PC-9 (cell line): Measurements from ENCODE around the gene FAF1. TPM values are rescaled to one million over a fixed set of nuclear protein-coding genes. Genes with fewer than 3 reads are reported as not detected.

Source experiments
- BruUV-seq: library from RNA; stranded (reverse); fragments of 400-500 nt; replicated peaks from 2 replicates; lab custom pipeline; 2021; lab: Mats Ljungman, UMichigan
- CTCF ChIA-PET: fragments of 300-600 bp; sonication (Branson Sonifier 250); formaldehyde crosslinking; loops from one replicate; lab custom pipeline; 2022; ENCODE audit warnings: antibody characterized with exemption; lab: Charles Lee
- POLR2A ChIA-PET: fragments of 300-600 bp; sonication (Branson Sonifier 250); formaldehyde crosslinking; loops from one replicate; lab custom pipeline; 2022; ENCODE audit warnings: antibody characterized with exemption; ENCODE audit not compliant: unreplicated experiment; lab: Charles Lee
- DNase-seq, 2 experiments: peaks; one replicate each; pipeline versions ENCODE4 v3.0.0 to v3.0.0-alpha.2; 2015 to 2022; ENCODE audit warnings: mixed read lengths in 1 of 2
- H2AFZ ChIP-seq: fragments of 200-600 bp; sonication (generic); 2 replicates; pipeline ENCODE4 v1.8.1; 2017; ENCODE audit warnings: antibody characterized with exemption
- H3F3A ChIP-seq: fragments of 200-600 bp; sonication (generic); 2 replicates; pipeline ENCODE4 v1.8.1; 2017; ENCODE audit warnings: antibody characterized with exemption, mild to moderate bottlenecking, low read depth; ENCODE audit not compliant: insufficient read depth
- H3K27ac ChIP-seq: fragments of 200-600 bp; sonication (generic); 2 replicates; pipeline ENCODE4 v1.6.1; 2016; ENCODE audit warnings: mixed run types
- H3K27me3 ChIP-seq: fragments of 200-600 bp; sonication (generic); 2 replicates; pipeline ENCODE4 v1.6.1; 2016; ENCODE audit warnings: low read depth, mixed run types; ENCODE audit not compliant: insufficient read depth
- H3K36me3 ChIP-seq: fragments of 200-600 bp; sonication (generic); 2 replicates; pipeline ENCODE4 v1.6.1; 2016; ENCODE audit warnings: low read depth, mixed run types
- H3K4me1 ChIP-seq: fragments of 200-600 bp; sonication (generic); replicated peaks from 2 replicates; pipeline ENCODE4 v1.6.1; 2016; ENCODE audit warnings: mixed run types; ENCODE audit not compliant: insufficient read depth
- H3K4me2 ChIP-seq: fragments of 200-600 bp; sonication (generic); 2 replicates; pipeline ENCODE4 v1.6.1; 2017; ENCODE audit warnings: mixed run types
- H3K4me3 ChIP-seq: fragments of 200-600 bp; sonication (generic); 2 replicates; pipeline ENCODE4 v1.6.1; 2016; ENCODE audit warnings: mixed run types
- H3K79me2 ChIP-seq: fragments of 200-600 bp; sonication (generic); 2 replicates; pipeline ENCODE4 v1.6.1; 2017; ENCODE audit warnings: low read depth, mixed run types
- H3K9me2 ChIP-seq: fragments of 200-600 bp; sonication (generic); 2 replicates; pipeline ENCODE4 v1.8.1; 2017; ENCODE audit warnings: mild to moderate bottlenecking; ENCODE audit not compliant: insufficient read depth
- H3K9me3 ChIP-seq: fragments of 200-600 bp; sonication (generic); 2 replicates; pipeline ENCODE4 v1.8.1; 2016; ENCODE audit warnings: low read depth; ENCODE audit not compliant: insufficient read depth
- H4K20me1 ChIP-seq: fragments of 200-600 bp; sonication (generic); 2 replicates; pipeline ENCODE4 v1.8.1; 2017; ENCODE audit not compliant: insufficient read depth
- CTCF ChIP-seq: fragments of 200-600 bp; sonication (generic); conservative IDR thresholded peaks from 2 replicates; pipeline ENCODE4 v1.6.1; 2017; ENCODE audit warnings: mixed run types, antibody characterized with exemption, mild to moderate bottlenecking, moderate library complexity
- EZH2 ChIP-seq: fragments of 200-600 bp; sonication (generic); IDR thresholded peaks from 2 replicates; pipeline ENCODE4 v1.8.0; 2017; ENCODE audit warnings: antibody characterized with exemption, low read depth
- intact Hi-C: fragments of 100-400 bp; cut with micrococcal nuclease; formaldehyde crosslinking; loops from one replicate; pipeline ENCODE4 v1.10.0; 2022; ENCODE audit not compliant: unreplicated experiment
- total RNA-seq: library from RNA; stranded (reverse); gene quantifications from 2 replicates; pipeline ENCODE4 v1.2.3, GENCODE V29; 2021

Gene FAF1
- total RNA-seq, 1 experiment from 2014 or later = 105 TPM

- ChIA-PET CTCF (no interaction called here), POLR2A (no interaction called here)
- BruUV-seq = no TSS peak
- H3K27ac ChIP-seq = peak overlapping the region; percentile 16; the same call in 1 of the 2 replicates
- H3K4me1 ChIP-seq = no peaks in the 10 kb centered on the region
- no peaks in the 10 kb centered on the region for H3K27me3 ChIP-seq
- no peaks in the 10 kb centered on the region for H4K20me1 ChIP-seq
- H3K79me2 ChIP-seq = no peaks in the 10 kb centered on the region
- no peaks in the 10 kb centered on the region for H3K9me3 ChIP-seq
- H3K4me3 ChIP-seq = no peak overlapping the region
- no peak overlapping the region for H2AFZ ChIP-seq
- peak in 1 of 2 experiments; percentile 35 for DNase-seq
- no peak overlapping the region for H3K4me2 ChIP-seq
- H3K36me3 ChIP-seq = no peaks in the 10 kb centered on the region
- H3K9me2 ChIP-seq = no peaks in the 10 kb centered on the region
- no peaks in the 10 kb centered on the region for H3F3A ChIP-seq
- intact Hi-C loops = no loop called here
- TF ChIP-seq CTCF = no peak
- TF ChIP-seq EZH2 = no peak
These were observed 328.9 kb downstream of the FAF1 start for GRCh38 chr1:50631161-50631560.

- no peaks in the 10 kb centered on the region for H3K4me1 ChIP-seq
- H4K20me1 ChIP-seq = no peaks in the 10 kb centered on the region
- H3F3A ChIP-seq = no peaks in the 10 kb centered on the region
- intact Hi-C loops = no loop called here
- no peak overlapping the region for H3K4me3 ChIP-seq
- 0 out of 2 replicates have a peak, but pooled peaks cover 3% of the 10 kb centered on the region for H3K36me3 ChIP-seq
- no peak for TF ChIP-seq CTCF
- no peaks in the 10 kb centered on the region for H3K79me2 ChIP-seq
- H3K9me2 ChIP-seq = no peaks in the 10 kb centered on the region
- no peaks in the 10 kb centered on the region for H3K27me3 ChIP-seq
- H2AFZ ChIP-seq = no peak overlapping the region
- BruUV-seq = no TSS peak
- no peak for DNase-seq
- no peak overlapping the region for H3K27ac ChIP-seq
- no peaks in the 10 kb centered on the region; the same call in 1 of the 2 replicates for H3K9me3 ChIP-seq
- H3K4me2 ChIP-seq = no peak overlapping the region
- ChIA-PET CTCF (no interaction called here), POLR2A (interaction anchor here (0.6 kb wide), 1 partner anchor 178 kb away, joined by 3 read pairs; no protein-coding TSS in a partner anchor)
These were observed 337.8 kb downstream of the FAF1 start for GRCh38 chr1:50622259-50622658.

GRCh38 chr1:50620680-50621329, 339.3 kb downstream of the FAF1 start:
- H3K4me2 ChIP-seq = peak overlapping the region; percentile 32; the same call in 1 of the 2 replicates
- peak; percentile 83 to 95 for DNase-seq
- TF ChIP-seq CTCF (peak; percentile 67), EZH2 (no peak)
- H3K27me3 ChIP-seq = no peaks in the 10 kb centered on the region
- H3K27ac ChIP-seq = peak overlapping the region; percentile 62
- BruUV-seq = TSS peak; percentile 21
- 0 out of 2 replicates have a peak, but pooled peaks cover 3% of the 10 kb centered on the region for H3K36me3 ChIP-seq
- intact Hi-C loops = loop anchor here (1.0 kb wide), 2 partner anchors 83 to 114 kb away; no protein-coding TSS in a partner anchor
- H3K4me3 ChIP-seq = no peak overlapping the region
- H4K20me1 ChIP-seq = no peaks in the 10 kb centered on the region
- ChIA-PET POLR2A (interaction anchor here (0.5 to 0.7 kb wide), 4 partner anchors 83 to 518 kb away, joined by 3 to 6 read pairs (median 3); no protein-coding TSS in a partner anchor), CTCF (interaction anchor here (0.7 to 1.8 kb wide), 6 partner anchors 9 to 253 kb away, joined by 3 to 23 read pairs (median 6); no protein-coding TSS in a partner anchor)
- no peaks in the 10 kb centered on the region for H3K4me1 ChIP-seq
- H3F3A ChIP-seq = no peaks in the 10 kb centered on the region
- H2AFZ ChIP-seq = no peak overlapping the region
- H3K9me3 ChIP-seq = no peaks in the 10 kb centered on the region; the same call in 1 of the 2 replicates
- no peaks in the 10 kb centered on the region for H3K79me2 ChIP-seq
- no peaks in the 10 kb centered on the region for H3K9me2 ChIP-seq
